GM18520 (cell line): ENCODE results near the gene AQP12B.

ENCODE experiments used
- ATAC-seq: cut with Tn5 transposase; IDR thresholded peaks from one replicate; pipeline ENCODE4 v1.9.1; 2021; ENCODE audit not compliant: unreplicated experiment

The AQP12B gene

DNA sequence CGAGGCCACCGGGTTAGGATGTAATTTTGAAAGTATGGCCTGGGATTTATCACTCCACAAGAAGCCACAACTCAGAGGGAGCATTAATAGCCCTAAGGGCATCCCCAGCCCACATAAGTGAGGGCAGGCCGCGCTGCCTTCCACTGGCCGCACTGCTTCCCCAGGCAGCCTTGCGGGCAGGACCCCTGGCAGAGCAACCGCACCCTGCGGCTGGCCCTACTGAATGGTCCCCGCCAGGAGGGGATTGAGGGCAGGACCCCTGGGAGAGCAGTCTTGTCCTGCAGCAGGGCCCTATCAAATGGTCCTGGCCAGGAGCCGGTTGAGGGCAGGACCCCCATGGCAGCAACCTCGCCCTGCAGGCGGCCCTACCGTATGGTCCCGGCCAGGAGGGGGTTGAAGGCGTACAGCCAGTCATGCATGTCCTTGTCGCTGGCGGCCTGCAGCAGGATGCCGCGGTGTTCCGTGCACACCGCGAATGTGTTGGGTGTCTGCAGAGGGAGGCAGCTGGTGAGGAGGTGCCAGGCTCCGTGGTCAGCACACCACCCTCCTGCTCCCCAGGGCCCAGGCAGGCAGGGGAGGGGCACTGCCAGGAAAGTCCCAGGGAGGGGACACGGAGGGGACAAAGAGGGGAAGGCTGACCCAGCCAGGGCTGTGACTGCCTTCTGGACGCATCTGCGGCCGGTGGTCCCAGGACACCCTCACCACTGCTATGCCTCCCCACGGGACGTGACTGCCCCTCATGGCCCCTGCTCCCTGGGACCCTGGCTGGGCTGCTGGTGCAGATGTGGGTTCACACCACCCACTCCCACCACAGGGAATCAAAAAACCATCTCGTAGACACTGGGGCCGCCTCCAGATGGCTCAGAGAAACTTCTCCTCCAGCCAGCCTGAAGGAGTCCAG lies 35.2 kb upstream of the AQP12B start:
- ATAC-seq = no peak

DNA sequence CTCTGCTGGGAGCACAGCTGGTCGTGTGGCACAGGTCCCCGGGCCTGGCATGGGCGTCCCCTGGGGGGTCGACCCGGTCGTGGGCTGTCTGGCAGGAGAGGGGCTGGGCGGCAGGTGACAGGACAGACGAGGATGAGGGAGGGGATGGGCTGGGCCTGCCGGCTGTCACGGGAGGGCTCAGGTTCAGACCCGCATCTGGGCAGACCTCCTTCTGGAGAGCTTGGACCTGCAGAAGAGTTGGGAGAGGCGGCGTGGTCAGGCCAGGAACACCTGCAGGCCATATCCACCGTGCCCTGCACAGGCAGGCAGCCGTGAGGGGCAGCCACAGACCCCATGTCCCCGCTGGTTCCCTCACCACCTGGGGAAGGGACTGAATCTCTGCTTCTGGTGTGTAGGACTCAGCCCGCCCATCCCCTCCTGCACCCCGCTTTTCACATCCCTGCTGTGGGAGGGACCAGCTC lies 34.5 kb upstream of the AQP12B start:
- ATAC-seq = no peak

DNA sequence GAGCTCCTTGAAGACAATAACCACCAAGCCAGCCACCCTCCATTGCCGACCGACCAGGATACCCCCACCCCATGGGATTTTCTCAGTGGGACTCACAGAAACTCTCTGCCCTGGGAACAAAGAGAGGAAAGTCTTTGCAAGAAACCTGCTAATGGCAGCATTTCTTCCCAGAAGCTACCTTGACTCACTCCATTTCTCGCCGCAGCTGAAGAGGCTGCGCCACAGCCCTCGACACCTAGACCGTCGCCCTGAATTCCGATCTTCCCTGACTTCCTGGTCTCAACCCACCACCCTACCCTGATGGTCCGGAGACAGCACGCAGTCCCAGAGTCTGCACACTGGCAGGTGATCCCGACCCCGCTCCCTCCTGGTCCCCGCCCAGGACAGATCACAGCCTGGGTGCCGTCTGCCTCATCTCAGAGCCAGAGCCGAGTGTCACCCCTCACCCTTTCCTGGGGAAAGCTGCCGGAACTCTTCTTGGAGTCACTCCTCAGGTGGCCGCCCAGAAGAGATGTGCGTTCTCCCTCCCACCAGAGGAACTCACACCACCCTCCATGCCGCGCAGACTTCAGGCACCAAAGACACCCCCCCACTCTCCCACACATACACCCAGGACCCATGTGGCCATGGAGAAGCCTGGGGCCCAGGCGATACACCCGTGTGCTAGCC lies 33.6 kb upstream of the AQP12B start:
- ATAC-seq = no peak

DNA sequence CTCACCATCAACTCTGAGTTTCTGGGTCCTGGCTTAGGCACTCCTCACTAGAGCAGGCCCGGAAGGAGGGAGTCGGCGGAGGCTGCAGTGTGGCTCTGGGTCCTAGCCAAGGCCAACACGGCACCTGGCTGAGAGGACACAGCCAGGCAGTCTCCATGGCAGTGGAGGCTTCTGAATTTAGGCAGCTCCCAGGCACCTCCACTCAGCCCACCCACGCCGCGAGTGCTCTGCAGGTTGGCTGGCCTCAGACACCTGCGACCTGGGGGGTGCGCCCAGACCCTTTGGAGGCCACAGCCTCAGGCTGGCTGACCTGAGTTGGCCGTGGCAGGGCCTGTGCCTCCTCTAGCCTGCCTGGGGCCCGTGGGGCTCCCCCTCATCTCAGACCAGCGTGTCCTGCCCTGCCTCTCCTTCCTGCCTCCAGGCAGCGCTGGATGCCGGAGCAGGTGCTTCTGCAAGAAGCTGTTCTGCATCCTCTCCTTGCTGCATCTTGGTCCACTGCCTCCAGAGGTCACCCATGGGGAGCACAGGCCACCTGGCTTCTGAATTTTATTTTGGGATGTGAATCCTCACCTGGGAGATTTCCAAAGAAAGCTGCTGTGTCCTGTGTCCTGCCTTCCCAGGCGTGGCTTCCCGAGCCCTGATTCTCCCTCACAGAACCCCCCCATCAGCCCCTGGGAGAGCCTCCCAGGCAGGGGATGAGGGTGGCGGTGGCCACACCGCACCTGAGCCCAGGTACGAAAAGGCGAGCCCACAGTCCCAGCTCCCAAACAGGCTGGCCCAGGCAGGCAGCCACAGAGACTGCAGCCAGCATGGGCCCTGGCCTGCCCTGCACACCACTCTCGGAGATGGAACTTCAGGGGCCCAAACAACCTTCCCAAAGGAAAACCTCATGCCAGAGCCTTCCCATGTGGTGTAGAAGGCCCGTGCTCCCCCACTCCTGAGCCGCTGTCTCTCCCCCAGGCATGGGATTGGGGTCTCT lies 32.4 kb upstream of the AQP12B start:
- ATAC-seq = no peak

DNA sequence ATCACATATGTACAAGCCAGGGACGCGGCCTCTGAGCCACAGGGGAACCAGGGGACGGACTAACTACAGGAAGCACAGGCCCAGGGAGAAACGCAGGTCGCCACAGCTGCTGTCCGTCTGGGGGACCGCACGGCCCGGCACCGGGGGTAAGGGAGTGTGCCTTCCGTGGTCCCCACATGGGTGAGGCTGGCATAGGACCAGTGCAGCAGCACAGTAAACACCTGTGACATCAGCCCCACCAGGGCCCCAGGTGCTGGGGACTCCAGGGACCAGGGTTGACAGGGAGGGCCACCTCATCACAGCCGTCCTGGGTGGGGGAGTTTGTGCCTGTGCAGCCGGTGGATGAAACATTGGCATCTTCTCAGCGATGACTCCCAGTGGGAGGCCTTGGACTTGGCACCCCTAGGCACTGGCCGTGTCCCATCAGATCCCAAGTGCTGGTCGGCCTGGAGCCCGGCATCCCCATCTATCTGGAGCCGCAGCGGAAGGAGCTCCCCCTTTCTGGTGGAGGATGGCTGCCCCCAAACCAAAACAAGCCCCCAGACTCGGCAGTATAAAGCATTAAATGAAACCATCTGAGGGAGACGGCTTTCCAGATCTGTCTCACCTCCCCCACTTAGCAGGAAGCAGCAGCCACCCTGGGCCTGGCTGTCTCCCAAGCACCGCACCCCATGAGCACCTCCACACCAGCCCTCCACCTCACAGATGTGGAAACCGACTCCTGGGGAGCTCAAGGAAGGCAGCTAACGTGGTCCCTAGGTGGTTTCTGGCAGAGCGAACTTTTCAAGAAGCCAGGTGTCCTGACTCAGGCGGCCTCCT lies 31.5 kb upstream of the AQP12B start:
- ATAC-seq = no peak

DNA sequence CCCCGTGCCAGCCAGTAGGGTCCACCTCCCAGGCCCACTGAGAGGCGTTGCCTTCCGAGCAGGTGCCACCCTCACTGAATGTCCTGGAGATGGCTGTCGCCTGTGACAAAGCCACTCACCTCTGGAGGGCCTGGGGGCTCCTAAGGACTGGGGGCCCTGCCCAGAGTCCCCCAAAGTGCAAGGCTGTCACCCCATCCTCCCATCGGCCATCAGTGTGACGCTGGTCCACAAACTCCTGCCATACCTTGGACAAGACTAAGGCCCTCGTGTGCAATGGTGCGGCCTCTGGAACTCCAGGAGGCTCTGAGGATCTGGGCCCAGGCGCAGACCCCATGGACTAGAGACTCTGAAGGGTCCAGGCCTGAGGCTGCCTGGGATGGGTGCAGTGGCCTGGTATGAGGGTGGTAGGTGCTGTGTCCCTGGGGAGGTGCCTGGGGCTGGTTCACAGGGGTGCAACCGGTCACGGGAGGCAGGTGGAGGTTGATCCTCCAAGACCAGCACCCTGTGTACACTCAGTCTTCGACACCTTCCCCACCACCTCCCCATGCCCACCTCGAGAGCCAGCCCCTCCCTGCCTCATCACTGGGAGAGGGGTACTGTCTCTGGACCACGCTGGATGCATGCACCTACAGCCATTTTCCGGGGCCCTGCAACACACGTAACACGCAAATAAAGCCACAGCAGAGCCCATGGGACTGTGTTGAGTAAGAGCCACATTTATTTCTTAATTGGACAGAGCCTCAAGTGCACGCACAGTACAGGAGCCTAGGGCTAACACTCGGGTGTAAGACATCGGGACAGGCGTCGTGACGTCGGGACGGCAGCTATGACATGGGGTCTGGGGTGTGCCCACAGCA lies 30.6 kb upstream of the AQP12B start:
- no peak for ATAC-seq

DNA sequence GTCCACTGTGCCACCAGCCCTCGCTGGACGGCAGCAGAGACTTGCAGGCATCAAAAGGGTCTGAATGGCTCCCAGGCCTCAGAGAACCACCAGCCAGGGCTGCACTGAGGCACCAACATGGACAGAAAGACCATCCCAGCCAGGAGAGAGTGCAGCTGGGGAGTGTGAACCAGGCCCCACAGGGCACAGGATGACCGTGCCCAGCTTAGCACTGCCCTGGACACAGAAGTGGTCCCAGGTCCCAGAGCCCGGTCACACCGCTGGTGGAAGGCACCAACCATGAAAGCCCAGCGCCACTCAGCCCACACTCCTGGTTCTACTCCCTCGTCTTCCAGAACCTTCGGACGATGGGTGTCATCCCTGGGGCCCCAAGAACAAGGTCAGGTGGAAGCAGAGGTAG lies 29.4 kb upstream of the AQP12B start:
- ATAC-seq = no peak

DNA sequence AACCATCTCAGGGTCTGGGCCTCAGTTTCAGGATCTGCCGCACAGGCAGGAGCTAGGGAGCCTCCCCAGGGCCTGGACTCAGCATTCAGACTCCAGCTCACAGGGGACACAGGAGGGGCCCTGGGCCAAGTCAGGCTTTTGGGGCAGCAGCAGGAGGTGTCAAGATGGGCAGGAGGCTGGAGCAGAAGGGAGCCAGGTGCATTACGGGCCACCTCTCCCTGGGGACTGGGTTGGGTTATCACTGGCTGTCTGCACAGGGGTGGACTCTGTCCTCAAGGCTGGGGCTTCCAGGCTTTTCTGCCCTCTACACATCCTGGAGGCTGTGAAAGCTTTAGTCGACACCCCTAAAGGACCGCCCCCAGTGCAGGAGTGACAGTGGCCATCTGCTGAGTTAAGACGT lies 29.0 kb upstream of the AQP12B start:
- ATAC-seq = no peak

DNA sequence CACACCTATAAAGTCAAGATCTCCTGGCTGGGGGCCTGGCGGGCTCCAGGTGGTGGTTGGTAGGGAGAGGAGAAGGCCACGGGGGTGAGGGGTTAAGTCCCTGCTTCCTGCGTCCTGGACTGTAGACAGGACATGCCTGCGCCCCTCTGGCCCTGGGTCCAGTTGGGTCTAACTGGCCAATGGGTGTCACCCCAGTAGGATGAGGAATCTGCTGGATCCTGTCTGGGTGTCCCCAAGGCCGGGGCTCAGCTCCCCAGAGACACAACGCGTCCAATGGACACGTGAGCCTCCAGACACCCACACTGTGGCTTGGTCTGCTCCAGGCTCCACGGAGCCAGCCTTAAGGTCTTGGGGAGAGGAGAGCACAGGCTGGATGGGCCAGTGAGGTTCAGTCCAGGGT lies 28.6 kb upstream of the AQP12B start:
- ATAC-seq = no peak

DNA sequence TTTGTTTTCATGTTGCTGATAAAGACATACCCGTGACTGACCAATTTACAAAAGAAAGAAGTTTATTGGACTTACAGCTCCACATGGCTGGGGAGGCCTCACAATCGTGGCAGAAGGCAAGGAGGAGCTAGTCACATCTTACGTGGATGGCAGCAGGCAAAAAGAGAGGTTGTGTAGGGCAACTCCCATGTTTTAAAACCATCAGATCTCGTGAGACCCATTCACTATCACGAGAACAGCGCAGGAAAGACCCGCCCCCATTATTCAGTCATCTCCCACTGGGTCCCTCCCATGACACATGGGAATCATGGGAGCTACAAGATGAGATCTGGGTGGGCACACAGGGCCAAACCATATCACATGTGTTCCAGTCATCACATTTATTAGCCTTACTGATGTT lies 25.8 kb upstream of the AQP12B start:
- ATAC-seq = no peak

DNA sequence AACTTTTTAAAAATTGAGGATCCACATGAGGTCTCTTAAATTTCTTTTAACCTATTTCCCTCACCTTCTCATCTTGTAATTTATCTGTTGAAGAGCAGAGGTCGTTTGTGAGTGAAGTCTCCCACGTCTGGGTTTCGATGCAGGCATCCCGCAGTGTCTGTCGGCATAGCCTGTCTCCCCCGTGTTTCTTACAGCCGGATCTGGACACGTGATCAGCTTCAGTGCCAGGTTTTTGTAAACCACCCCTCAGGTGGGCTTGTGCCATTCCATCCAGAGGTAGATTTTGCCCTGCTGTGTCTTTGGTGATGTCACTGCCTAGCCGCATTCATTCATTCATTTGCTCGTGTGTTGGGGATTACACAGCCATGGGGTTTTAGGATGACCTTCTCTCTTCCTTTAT lies 25.1 kb upstream of the AQP12B start:
- no peak for ATAC-seq

DNA sequence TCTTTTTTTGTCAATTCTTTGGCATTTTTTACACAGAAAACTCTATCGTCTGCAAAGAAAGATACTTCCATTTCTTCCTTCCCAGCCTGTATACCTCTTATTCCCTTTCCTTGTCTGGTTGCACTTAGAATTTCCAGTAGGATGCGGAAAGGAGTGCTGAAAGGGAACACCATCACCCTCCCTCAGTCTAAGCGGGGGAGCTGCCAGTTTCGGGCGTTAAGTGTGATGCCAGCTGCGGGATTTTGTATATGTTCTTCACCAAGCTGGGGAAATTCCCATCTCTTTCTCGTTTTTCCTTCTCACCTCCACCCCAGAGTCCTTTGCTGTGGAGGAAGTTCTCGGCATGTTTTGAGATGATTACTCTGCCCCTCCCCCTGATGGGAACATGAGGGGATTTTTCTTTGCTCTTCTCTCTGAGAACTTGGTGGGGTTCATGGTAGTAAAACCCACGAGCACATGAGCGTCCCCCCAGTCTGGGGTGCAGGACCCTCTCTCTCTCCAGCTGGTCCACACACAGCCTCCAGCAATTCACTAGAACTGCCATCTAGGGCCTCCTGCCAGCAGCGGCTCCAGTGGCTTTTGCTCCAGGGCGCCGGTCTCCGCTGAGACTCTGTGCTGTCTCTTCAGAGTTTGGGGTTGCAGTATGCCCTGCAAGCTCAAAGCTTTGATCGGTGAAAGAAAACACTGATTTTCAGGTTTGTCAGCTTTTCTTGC lies 24.5 kb upstream of the AQP12B start:
- ATAC-seq = no peak

DNA sequence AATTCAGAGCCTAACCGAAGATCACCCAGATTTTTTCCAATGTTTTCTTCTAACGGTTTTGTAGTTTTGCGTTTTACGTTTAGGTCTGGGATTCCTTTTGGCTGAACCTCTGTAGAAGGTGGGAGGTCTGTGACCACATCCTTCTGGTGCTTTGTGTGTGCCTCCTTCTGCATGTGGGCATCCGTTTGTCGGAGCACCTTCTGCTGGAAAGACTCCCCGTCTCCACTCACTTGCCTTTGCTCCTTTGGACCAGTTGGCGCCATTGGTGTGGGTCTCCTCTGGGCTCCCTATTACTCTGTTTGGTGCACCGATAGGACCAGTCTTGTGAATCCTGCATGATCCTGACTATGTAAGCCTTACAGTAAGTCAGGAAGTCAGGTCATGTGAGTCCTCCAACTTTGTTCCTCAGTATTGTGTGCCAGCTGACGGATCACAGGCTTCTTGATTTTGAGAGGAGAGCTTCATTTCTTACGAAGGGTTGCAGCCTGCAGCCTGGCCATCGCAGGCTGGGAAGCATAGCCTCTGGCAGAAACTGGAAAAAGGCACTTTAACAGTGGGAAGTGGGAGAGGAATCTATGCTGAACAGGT lies 22.6 kb upstream of the AQP12B start:
- no peak for ATAC-seq

DNA sequence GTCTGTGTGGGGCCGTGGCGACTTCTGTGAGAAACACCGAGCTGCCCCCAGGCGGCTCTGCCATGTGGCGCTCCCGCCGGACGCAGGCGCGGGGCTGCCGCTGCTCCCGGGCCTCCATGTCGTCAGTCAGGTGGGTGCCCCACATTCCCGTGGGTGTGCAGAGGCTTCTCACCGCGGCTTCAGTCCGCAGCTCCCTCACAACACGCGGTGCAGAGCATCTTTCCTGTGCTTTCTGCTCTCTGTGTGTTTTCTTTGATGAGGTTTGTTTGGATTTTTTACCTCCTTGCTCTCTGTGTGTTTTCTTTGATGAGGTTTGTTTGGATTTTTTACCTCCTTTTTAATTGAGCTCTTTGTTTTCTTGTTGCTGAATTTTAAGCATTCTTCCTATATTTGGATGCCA lies 22.0 kb upstream of the AQP12B start:
- no peak for ATAC-seq

DNA sequence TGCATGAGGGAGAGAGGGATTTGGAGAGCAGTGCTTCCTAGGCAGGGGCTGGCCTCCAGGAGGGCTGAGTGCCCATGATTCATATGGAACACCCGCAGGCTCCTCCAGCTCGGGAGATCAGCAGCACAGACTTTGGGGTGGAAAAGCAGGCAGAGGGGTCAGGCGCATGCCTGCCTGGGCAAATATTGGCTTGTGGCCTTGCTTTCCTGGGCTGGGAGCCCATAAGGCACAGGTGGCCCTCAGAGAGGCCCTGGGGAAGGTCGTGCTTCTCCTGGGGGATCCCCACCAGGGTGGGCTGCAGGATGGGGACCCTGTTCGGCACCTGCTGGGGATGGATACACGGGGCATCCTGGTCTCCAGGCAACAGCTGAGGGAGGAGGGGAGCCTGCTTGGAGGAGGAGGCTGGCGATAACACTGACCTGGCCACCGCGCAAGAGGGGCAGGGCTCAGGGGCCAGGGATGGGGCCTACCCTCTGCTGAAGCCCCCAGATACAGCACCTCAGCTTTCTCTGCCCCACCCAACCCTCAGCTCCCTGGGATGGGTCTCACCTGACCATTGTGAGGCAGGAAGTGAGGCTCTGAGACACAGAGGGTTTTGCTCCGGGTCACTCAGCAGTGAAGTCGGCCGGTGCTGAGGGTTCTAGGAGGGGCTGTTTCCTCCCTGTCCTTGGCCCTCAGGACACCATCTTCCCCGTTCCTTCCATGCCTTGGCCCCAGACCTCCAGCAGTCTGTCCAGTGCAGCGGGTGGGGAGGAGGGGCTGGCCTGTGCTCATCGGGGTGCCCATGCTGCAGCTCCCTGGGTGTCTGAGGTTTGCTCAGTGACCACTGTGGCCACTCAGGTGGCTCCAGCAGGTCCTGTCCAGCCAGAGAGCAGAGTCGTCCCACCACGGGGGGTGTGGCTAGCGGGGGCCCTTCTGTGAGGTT lies 21.0 kb upstream of the AQP12B start:
- no peak for ATAC-seq

DNA sequence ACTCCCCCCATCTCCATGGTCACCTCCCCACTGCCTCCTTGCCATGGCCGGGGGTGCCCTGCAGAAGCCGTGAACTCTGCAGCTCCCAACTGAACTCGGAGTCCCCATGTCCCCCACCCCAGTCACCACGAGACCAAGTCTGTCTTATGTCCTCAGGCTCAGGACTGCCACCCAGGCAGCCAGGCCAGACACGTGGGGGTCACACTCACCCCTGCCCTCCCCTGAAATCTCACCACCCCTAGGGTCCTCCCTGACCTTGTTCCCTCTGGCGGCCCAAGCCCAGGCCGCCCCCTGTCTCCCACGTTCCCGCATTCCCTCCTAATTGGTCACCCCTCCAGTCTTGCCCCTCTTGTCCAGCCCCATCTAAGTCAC lies 19.9 kb upstream of the AQP12B start:
- no peak for ATAC-seq
